Panc1 (cell line): ENCODE data around the gene FOXP4.

Source experiments
- CTCF ChIP-seq: fragments of 450-650 bp; IDR thresholded peaks from 2 replicates; pipeline ENCODE4 v1.5.1; 2017; ENCODE audit warnings: mild to moderate bottlenecking
- POLR2AphosphoS5 ChIP-seq: IDR thresholded peaks from 2 replicates; pipeline ENCODE4 v1.6.1; 2012; ENCODE audit warnings: mild to moderate bottlenecking, low read depth, low read length, moderate library complexity
- TCF7L2 ChIP-seq: IDR thresholded peaks from 2 replicates; pipeline ENCODE4 v1.6.1; 2011; ENCODE audit warnings: mild to moderate bottlenecking, low read depth, low read length, inconsistent platforms
- TF ChIP-seq, protein P1 (sequence below), 2 experiments: IDR thresholded peaks; 2 replicates each; pipeline ENCODE4 v1.6.1; 2011 to 2012; ENCODE audit warnings: low read depth in 2 of 2, control low read depth in 1 of 2, low read length in 1 of 2, mild to moderate bottlenecking in 1 of 2, moderate library complexity in 1 of 2; ENCODE audit not compliant: insufficient read depth in 1 of 2

DNA sequence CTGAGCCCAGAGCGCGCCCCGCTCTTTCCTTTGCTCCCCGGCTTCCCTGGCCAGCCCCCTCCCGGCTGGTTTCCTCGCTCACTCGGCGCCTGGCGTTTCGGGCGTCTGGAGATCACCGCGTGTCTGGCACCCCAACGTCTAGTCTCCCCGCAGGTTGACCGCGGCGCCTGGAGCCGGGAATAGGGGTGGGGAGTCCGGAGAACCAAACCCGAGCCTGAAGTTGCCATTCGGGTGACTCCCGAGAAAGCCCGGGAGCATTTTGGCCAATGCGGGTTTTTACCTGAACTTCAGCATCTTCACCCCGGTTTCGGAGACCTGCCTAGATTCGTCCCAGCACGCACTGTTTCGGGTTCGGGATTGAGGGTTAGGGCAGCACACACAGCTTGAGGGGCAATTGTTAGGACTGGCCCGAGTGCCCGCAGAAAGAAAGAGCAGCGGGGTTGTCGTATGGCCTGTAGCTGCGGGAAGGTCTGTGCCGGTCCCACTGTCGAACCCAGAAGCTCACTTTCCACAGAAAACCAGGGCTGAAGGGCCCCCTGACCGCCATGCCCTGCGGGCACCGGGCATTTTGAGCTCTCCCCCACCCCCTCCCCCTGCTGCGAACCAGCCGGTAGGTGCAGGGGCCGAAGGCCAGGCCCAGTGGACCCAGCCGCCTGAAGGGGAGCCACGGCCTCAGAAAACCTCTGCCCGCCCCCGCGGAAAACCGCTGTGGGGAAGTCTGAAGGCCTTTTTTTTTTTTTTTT, 2.1 kb downstream of the FOXP4 start:
- no peak for TF ChIP-seq CTCF
- no peak for TF ChIP-seq TCF7L2
- no peak for TF ChIP-seq POLR2AphosphoS5
- TF ChIP-seq, protein P1, sequence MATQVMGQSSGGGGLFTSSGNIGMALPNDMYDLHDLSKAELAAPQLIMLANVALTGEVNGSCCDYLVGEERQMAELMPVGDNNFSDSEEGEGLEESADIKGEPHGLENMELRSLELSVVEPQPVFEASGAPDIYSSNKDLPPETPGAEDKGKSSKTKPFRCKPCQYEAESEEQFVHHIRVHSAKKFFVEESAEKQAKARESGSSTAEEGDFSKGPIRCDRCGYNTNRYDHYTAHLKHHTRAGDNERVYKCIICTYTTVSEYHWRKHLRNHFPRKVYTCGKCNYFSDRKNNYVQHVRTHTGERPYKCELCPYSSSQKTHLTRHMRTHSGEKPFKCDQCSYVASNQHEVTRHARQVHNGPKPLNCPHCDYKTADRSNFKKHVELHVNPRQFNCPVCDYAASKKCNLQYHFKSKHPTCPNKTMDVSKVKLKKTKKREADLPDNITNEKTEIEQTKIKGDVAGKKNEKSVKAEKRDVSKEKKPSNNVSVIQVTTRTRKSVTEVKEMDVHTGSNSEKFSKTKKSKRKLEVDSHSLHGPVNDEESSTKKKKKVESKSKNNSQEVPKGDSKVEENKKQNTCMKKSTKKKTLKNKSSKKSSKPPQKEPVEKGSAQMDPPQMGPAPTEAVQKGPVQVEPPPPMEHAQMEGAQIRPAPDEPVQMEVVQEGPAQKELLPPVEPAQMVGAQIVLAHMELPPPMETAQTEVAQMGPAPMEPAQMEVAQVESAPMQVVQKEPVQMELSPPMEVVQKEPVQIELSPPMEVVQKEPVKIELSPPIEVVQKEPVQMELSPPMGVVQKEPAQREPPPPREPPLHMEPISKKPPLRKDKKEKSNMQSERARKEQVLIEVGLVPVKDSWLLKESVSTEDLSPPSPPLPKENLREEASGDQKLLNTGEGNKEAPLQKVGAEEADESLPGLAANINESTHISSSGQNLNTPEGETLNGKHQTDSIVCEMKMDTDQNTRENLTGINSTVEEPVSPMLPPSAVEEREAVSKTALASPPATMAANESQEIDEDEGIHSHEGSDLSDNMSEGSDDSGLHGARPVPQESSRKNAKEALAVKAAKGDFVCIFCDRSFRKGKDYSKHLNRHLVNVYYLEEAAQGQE (IDR thresholded peaks at IDR 0.05; ENCODE audit: insufficient read depth in 1 of 2, low read depth in 2 of 2, low read length in 1 of 2) = no peak
